Small intestine (tissue), 7 donors: Measurements from ENCODE around the gene ATN1. TPM values are rescaled to one million over a fixed set of nuclear protein-coding genes. Genes with fewer than 3 reads are reported as not detected.

Experiments used
- DNase-seq, 2 donors: peaks; one replicate each; pipeline versions ENCODE4 v3.0.0 to v3.0.0-alpha.2; 2013
- FAIRE-seq: peaks from 2 replicates; lab custom pipeline; 2012; peaks lifted over from hg19 to GRCh38; lab: Jason Lieb, UNC
- H3K27ac ChIP-seq, 3 donors: one replicate each; pipeline ENCODE4 v1.5.1; 2013; ENCODE audit warnings: low read length in 2 of 3, mild to moderate bottlenecking in 2 of 3, control low read depth in 1 of 3, inconsistent platforms in 1 of 3, low read depth in 1 of 3, moderate library complexity in 1 of 3
- H3K27me3 ChIP-seq, 3 donors: one replicate each; pipeline ENCODE4 v1.6.1; 2013; ENCODE audit warnings: low read length in 3 of 3, inconsistent platforms in 1 of 3; ENCODE audit not compliant: control insufficient read depth in 3 of 3, insufficient read depth in 3 of 3
- H3K36me3 ChIP-seq, 3 donors: one replicate each; pipeline ENCODE4 v1.6.1; 2013; ENCODE audit warnings: low read length in 3 of 3, inconsistent platforms in 1 of 3, low read depth in 1 of 3, mild to moderate bottlenecking in 1 of 3, moderate library complexity in 1 of 3; ENCODE audit not compliant: control insufficient read depth in 3 of 3, insufficient read depth in 2 of 3
- H3K4me1 ChIP-seq, 3 donors: one replicate each; pipeline ENCODE4 v1.6.1; 2013; ENCODE audit warnings: low read length in 2 of 3, inconsistent platforms in 1 of 3, low read depth in 1 of 3, mild to moderate bottlenecking in 1 of 3, moderate library complexity in 1 of 3; ENCODE audit not compliant: control insufficient read depth in 3 of 3, insufficient read depth in 2 of 3
- H3K4me3 ChIP-seq, 3 donors: one replicate each; pipeline ENCODE4 v1.5.1; 2013; ENCODE audit warnings: low read length in 3 of 3, control low read depth in 1 of 3, inconsistent platforms in 1 of 3, low read depth in 1 of 3, mild to moderate bottlenecking in 1 of 3, moderate library complexity in 1 of 3
- H3K9me3 ChIP-seq, 2 donors: one replicate each; pipeline ENCODE4 v1.6.1; 2013; ENCODE audit warnings: low read depth in 1 of 2, low read length in 1 of 2; ENCODE audit not compliant: control insufficient read depth in 2 of 2, insufficient read depth in 1 of 2
- WGBS, 3 donors: extraction: QIAGEN DNeasy Blood & Tissue Kit; methylation state at CpG; one replicate each; pipeline ENCODE4 v1.1.7; 2013; 5-methylcytosine and 5-hydroxymethylcytosine counted together
- polyA plus RNA-seq, 4 donors: library from polyadenylated mRNA; stranded (reverse) in 3 of 4; unstranded in 1 of 4; fragments of 200-250 nt in 3 of 4; fragments of 120-200 nt in 1 of 4; gene quantifications; one replicate each; pipeline versions ENCODE4 v1.2.1 to v1.2.3, GENCODE V29; 2013
- donor health status: healthy with polysubstance abuse.
- donor health status: control.
- donor health status: control.
- donor health status: Bipolar disorder and iron deficiency.
- donor health status: healthy.

Gene ATN1
- polyA plus RNA-seq, 4 donors: 34.0 to 63.3 (median 46.2) TPM

GRCh38 chr12:6970096-6970527 lies 42.4 kb downstream of the ATN1 start:
- 0 to 1% (median 0%) methylated on average over 26 to 31 of the region's 31 CpGs for WGBS, 3 donors
- FAIRE-seq (no peak), DNase-seq (no peak)
- no peaks in the 10 kb centered on the region for H3K9me3 ChIP-seq
- peaks cover 5 to 48% (median 6%) of the 10 kb centered on the region in 3 donors for H3K4me1 ChIP-seq
- H3K27ac ChIP-seq: peak overlapping the region; percentile 75 to 94 (median 91)
- no peaks in the 10 kb centered on the region for H3K27me3 ChIP-seq
- H3K4me3 ChIP-seq: peak overlapping the region; percentile 77 to 99 (median 82)
- peaks cover 9 to 54% (median 14%) of the 10 kb centered on the region in 3 donors for H3K36me3 ChIP-seq

GRCh38 chr12:6974180-6974579 lies 46.4 kb downstream of the ATN1 start:
- H3K4me1 ChIP-seq: peaks cover 1 to 16% (median 5%) of the 10 kb centered on the region in 3 donors
- H3K27ac ChIP-seq: no peak overlapping the region
- H3K9me3 ChIP-seq: no peaks in the 10 kb centered on the region
- no peaks in the 10 kb centered on the region for H3K27me3 ChIP-seq
- FAIRE-seq (no peak), DNase-seq (no peak)
- H3K36me3 ChIP-seq: peaks cover 26 to 56% (median 30%) of the 10 kb centered on the region in 3 donors
- H3K4me3 ChIP-seq: no peak overlapping the region
- 87 to 90% (median 88%) methylated on average over 6 of the region's 6 CpGs for WGBS, 3 donors

DNA sequence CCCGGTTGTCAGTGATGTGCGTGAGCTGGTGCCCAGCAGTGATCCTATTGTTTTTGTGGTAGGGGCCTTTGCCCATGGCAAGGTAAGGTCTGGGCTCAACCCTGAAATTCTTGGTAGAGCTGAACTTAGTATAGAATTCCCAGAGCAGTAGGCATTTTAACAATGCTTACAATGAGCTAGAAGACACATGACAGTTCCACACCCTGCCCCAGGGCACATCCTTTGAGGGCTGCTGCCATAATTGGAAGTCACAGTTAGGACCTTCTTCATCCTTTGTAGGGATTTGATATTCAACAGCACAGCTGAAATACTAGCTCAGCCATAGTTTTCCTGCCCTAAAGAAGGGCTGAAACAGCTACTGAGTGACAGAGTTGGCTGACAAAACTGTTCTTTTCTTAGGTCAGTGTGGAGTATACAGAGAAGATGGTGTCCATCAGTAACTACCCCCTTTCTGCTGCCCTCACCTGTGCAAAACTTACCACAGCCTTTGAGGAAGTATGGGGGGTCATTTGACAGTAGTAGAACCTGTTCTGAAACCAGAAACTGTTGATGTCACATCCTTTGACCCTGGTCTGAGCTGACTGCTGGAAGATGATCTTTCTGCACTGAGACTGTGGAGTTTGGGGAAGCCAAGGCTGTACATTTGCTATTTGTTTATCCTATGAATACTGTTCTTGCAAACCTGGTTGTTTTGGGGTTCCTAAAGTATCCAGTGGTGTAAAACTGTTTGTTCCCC lies 47.7 kb downstream of the ATN1 start:
- Histone ChIP-seq H3K27ac (no peak overlapping the region), H3K36me3 (peaks cover 29 to 67% (median 34%) of the 10 kb centered on the region in 3 donors), H3K4me1 (peaks cover 5 to 27% (median 7%) of the 10 kb centered on the region in 3 donors), H3K4me3 (no peak overlapping the region), H3K27me3 (no peaks in the 10 kb centered on the region), H3K9me3 (no peaks in the 10 kb centered on the region)
- FAIRE-seq (no peak), DNase-seq (no peak)
- 82 to 85% (median 84%) methylated on average over 2 of the region's 2 CpGs for WGBS, 3 donors

- FAIRE-seq (no peak), DNase-seq (no peak)
- WGBS, 3 donors: 81 to 82% (median 81%) methylated on average over 10 of the region's 10 CpGs
- Histone ChIP-seq H3K9me3 (no peaks in the 10 kb centered on the region), H3K4me3 (no peak overlapping the region), H3K4me1 (peaks cover 0 to 40% (median 12%) of the 10 kb centered on the region in 3 donors), H3K27ac (no peak overlapping the region), H3K27me3 (no peaks in the 10 kb centered on the region), H3K36me3 (peaks cover 29 to 84% (median 43%) of the 10 kb centered on the region in 3 donors)
Measured at GRCh38 chr12:6977653-6978052, 49.9 kb downstream of the ATN1 start.

DNA sequence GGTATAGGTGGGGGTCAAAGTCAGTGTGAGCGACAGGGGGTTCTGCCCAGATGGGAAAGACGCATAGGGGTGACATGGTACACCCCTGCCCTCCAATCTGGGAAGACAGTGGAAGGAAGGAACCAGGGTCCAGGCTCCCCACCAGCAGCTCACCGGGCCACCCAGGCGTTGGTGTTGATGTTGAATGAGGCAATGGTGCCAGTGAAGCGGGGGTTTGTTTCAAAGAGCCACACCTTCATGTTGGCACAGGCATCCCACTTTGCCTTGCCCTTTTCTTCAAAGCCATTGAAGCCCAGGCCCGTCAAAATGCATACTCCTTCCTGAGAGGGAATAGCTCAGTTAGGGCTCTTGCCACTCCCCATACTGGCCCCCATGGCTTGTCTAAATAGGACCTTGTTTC lies 50.4 kb downstream of the ATN1 start:
- Histone ChIP-seq H3K27me3 (no peaks in the 10 kb centered on the region), H3K36me3 (peaks cover 29 to 82% (median 43%) of the 10 kb centered on the region in 3 donors), H3K4me1 (peaks cover 0 to 42% (median 12%) of the 10 kb centered on the region in 3 donors), H3K9me3 (no peaks in the 10 kb centered on the region), H3K27ac (no peak overlapping the region), H3K4me3 (no peak overlapping the region)
- no peak for DNase-seq
- no peak for FAIRE-seq
- 79 to 88% (median 83%) methylated on average over 6 of the region's 6 CpGs for WGBS, 3 donors

DNA sequence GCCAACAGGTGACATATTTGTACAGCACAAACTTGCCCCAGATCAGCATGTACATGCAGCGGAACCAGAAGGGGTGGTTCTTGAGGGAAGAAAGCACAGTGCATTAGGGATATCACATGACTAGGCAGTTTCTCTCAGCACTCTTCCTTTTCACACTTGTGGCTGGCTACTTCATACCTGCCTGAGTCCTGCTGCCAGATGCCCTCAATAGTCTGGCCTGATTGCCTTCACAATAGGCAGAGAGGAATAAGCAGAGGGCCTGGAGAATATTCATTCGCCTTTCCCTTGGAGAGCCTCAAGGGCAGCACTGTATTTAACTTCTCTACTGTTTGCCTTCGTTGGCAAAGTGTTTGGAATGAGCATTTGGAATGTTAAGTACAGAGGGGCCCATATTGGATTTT lies 50.9 kb downstream of the ATN1 start:
- Histone ChIP-seq H3K4me3 (no peak overlapping the region), H3K36me3 (peaks cover 29 to 79% (median 43%) of the 10 kb centered on the region in 3 donors), H3K9me3 (no peaks in the 10 kb centered on the region), H3K27me3 (no peaks in the 10 kb centered on the region), H3K27ac (no peak overlapping the region), H3K4me1 (peaks cover 0 to 46% (median 14%) of the 10 kb centered on the region in 3 donors)
- WGBS, 3 donors: 67 to 78% (median 72%) methylated on average over 3 of the region's 3 CpGs
- DNase-seq (no peak), FAIRE-seq (no peak)

- Histone ChIP-seq H3K4me3 (no peak overlapping the region), H3K9me3 (no peaks in the 10 kb centered on the region), H3K36me3 (peaks cover 29 to 77% (median 43%) of the 10 kb centered on the region in 3 donors), H3K27ac (peak overlapping the region in 2 of 3 donors; percentile 24 to 28), H3K4me1 (peaks cover 0 to 48% (median 14%) of the 10 kb centered on the region in 3 donors), H3K27me3 (no peaks in the 10 kb centered on the region)
- no peak for DNase-seq
- FAIRE-seq: no peak
- 9 to 57% (median 52%) methylated on average over 6 of the region's 6 CpGs for WGBS, 3 donors
Measured at GRCh38 chr12:6979021-6979420, 51.3 kb downstream of the ATN1 start.

- H3K27ac ChIP-seq: peak overlapping the region; percentile 24 to 77 (median 28)
- FAIRE-seq (no peak), DNase-seq (peak in 1 of 2 donors; percentile 58)
- peaks cover 25 to 76% (median 43%) of the 10 kb centered on the region in 3 donors for H3K36me3 ChIP-seq
- no peaks in the 10 kb centered on the region for H3K9me3 ChIP-seq
- peaks cover 0 to 52% (median 14%) of the 10 kb centered on the region in 3 donors for H3K4me1 ChIP-seq
- H3K4me3 ChIP-seq: no peak overlapping the region
- WGBS, 3 donors: 24 to 68% (median 44%) methylated on average over 3 of the region's 3 CpGs
- H3K27me3 ChIP-seq: no peaks in the 10 kb centered on the region
Measured at GRCh38 chr12:6979453-6979852, 51.7 kb downstream of the ATN1 start.
